SK-N-SH (cell line): ENCODE measurements around the gene SURF4. TPM values are rescaled to one million over a fixed set of nuclear protein-coding genes. Genes with fewer than 3 reads are reported as not detected.

Experiments used
- CTCF ChIA-PET: fragments of 300-600, 350-600 bp; formaldehyde crosslinking; extraction: SDS; loops from one replicate; lab custom pipeline; 2021; lab: Yijun Ruan, JAX
- POLR2A ChIA-PET: fragments of 350-600 bp; sonication (Branson Sonifier 250); formaldehyde crosslinking; extraction: SDS; loops from one replicate; lab custom pipeline; 2020; ENCODE audit warnings: antibody characterized with exemption, inconsistent platforms; lab: Yijun Ruan, JAX
- DNase-seq: peaks from one replicate; pipeline ENCODE4 v3.0.0; 2012
- H2AFZ ChIP-seq: fragments of 200-600 bp; sonication (generic); 2 replicates; pipeline ENCODE4 v1.8.1; 2016; ENCODE audit warnings: antibody characterized with exemption, mild to moderate bottlenecking, low read depth
- H3F3A ChIP-seq: fragments of 200-600 bp; sonication (generic); replicated peaks from 2 replicates; pipeline ENCODE3; 2016; ENCODE audit warnings: antibody characterized with exemption, mild to moderate bottlenecking; ENCODE audit not compliant: insufficient read depth
- H3K27ac ChIP-seq, 2 experiments: fragments of 200-500 bp in 1 of 2; fragments of 200-600 bp in 1 of 2; sonication (Bioruptor generic) in 1 of 2; sonication (generic), shearing (Covaris generic) in 1 of 2; 2 replicates each; pipeline versions ENCODE4 v1.5.1 to v1.6.1; 2014 to 2016; ENCODE audit warnings: low read depth in 2 of 2, inconsistent platforms in 1 of 2, low read length in 1 of 2, mild to moderate bottlenecking in 1 of 2, mixed read lengths in 1 of 2
- H3K27me3 ChIP-seq: fragments of 200-600 bp; sonication (generic), shearing (Covaris generic); 2 replicates; pipeline ENCODE4 v1.6.1; 2016; ENCODE audit warnings: mixed run types; ENCODE audit not compliant: insufficient read depth
- H3K36me3 ChIP-seq, 2 experiments: fragments of 200-500 bp in 1 of 2; fragments of 200-600 bp in 1 of 2; sonication (Bioruptor generic) in 1 of 2; sonication (generic) in 1 of 2; replicated peaks in 1 of 2; 2 replicates each; pipeline versions ENCODE3 to v1.5.1; 2014 to 2016; ENCODE audit warnings: low read length in 1 of 2, mild to moderate bottlenecking in 1 of 2; ENCODE audit not compliant: insufficient read depth in 2 of 2, control insufficient read depth in 1 of 2
- H3K4me1 ChIP-seq, 2 experiments: fragments of 200-500 bp in 1 of 2; fragments of 200-600 bp in 1 of 2; sonication (Bioruptor generic) in 1 of 2; sonication (generic), shearing (Covaris generic) in 1 of 2; 2 replicates each; pipeline versions ENCODE4 v1.5.1 to v1.6.1; 2014 to 2016; ENCODE audit warnings: low read depth in 1 of 2, low read length in 1 of 2, mixed run types in 1 of 2; ENCODE audit not compliant: insufficient read depth in 2 of 2, control insufficient read depth in 1 of 2
- H3K4me2 ChIP-seq: fragments of 200-600 bp; sonication (generic), shearing (Covaris generic); 2 replicates; pipeline ENCODE4 v1.6.1; 2017; ENCODE audit warnings: mixed run types
- H3K4me3 ChIP-seq, 2 experiments: fragments of 200-500 bp in 1 of 2; fragments of 200-600 bp in 1 of 2; sonication (Bioruptor generic) in 1 of 2; sonication (generic), shearing (Covaris generic) in 1 of 2; 2 replicates each; pipeline versions ENCODE4 v1.5.1 to v1.8.1; 2014 to 2016; ENCODE audit warnings: low read depth in 2 of 2, inconsistent platforms in 1 of 2, low read length in 1 of 2, mild to moderate bottlenecking in 1 of 2, mixed read lengths in 1 of 2, moderate library complexity in 1 of 2
- H3K79me2 ChIP-seq: fragments of 200-600 bp; sonication (generic); 2 replicates; pipeline ENCODE4 v1.8.1; 2017; ENCODE audit warnings: mild to moderate bottlenecking; ENCODE audit not compliant: insufficient read depth
- H3K9ac ChIP-seq: fragments of 200-600 bp; sonication (generic); 2 replicates; pipeline ENCODE4 v1.6.1; 2017; ENCODE audit warnings: mixed run types
- H3K9me2 ChIP-seq: fragments of 200-600 bp; sonication (generic); 2 replicates; pipeline ENCODE4 v1.6.1; 2017; ENCODE audit warnings: mixed run types
- H3K9me3 ChIP-seq: fragments of 200-600 bp; sonication (generic); 2 replicates; pipeline ENCODE4 v1.6.1; 2017; ENCODE audit warnings: mixed run types, mild to moderate bottlenecking, moderate library complexity
- H4K20me1 ChIP-seq: fragments of 200-600 bp; sonication (generic); 2 replicates; pipeline ENCODE4 v1.6.1; 2017; ENCODE audit warnings: mild to moderate bottlenecking, mixed run types; ENCODE audit not compliant: insufficient read depth
- CHD2 ChIP-seq: fragments of 150-350 bp; IDR thresholded peaks from 2 replicates; pipeline ENCODE4 v1.6.1; 2018; ENCODE audit warnings: low read length; ENCODE audit not compliant: partially characterized antibody
- ELF1 ChIP-seq: IDR thresholded peaks from 2 replicates; pipeline ENCODE4 v1.4.0; 2012
- FOSL2 ChIP-seq: IDR thresholded peaks from 2 replicates; pipeline ENCODE4 v1.4.0; 2012; ENCODE audit warnings: low read depth, mild to moderate bottlenecking, moderate library complexity, borderline replicate concordance
- FOXM1 ChIP-seq: IDR thresholded peaks from 2 replicates; pipeline ENCODE4 v1.4.0; 2012; ENCODE audit warnings: low read depth, mild to moderate bottlenecking
- GABPA ChIP-seq: IDR thresholded peaks from 2 replicates; pipeline ENCODE4 v1.4.0; 2012; ENCODE audit warnings: low read depth, mild to moderate bottlenecking
- JUND ChIP-seq: IDR thresholded peaks from 2 replicates; pipeline ENCODE4 v1.4.0; 2012
- MEF2A ChIP-seq: IDR thresholded peaks from 2 replicates; pipeline ENCODE4 v1.4.0; 2012; ENCODE audit warnings: low read depth, borderline replicate concordance
- NFIC ChIP-seq: IDR thresholded peaks from 2 replicates; pipeline ENCODE4 v1.4.0; 2012; ENCODE audit warnings: borderline replicate concordance
- NRF1 ChIP-seq: IDR thresholded peaks from 2 replicates; pipeline ENCODE4 v1.6.1; 2012; ENCODE audit warnings: low read depth, mild to moderate bottlenecking, low read length
- POLR2AphosphoS5 ChIP-seq: IDR thresholded peaks from 2 replicates; pipeline ENCODE4 v1.6.1; 2012; ENCODE audit warnings: low read depth, low read length
- RAD21 ChIP-seq: IDR thresholded peaks from 2 replicates; pipeline ENCODE4 v1.6.1; 2012; ENCODE audit warnings: mild to moderate bottlenecking, low read length
- RCOR1 ChIP-seq: fragments of 150-350 bp; IDR thresholded peaks from 2 replicates; pipeline ENCODE4 v1.6.1; 2017; ENCODE audit warnings: antibody characterized with exemption, low read length
- TAF1 ChIP-seq: IDR thresholded peaks from 2 replicates; pipeline ENCODE4 v1.6.1; 2012; ENCODE audit warnings: low read depth, mild to moderate bottlenecking, low read length, moderate library complexity, borderline replicate concordance
- TCF12 ChIP-seq: IDR thresholded peaks from 2 replicates; pipeline ENCODE4 v1.4.0; 2012
- WGBS: methylation state at CpG from one replicate; pipeline ENCODE4 v1.1.6; 2017; ENCODE audit warnings: low lambda C conversion rate; 5-methylcytosine and 5-hydroxymethylcytosine counted together
- polyA plus RNA-seq, 3 experiments: library from polyadenylated mRNA; depleted of rRNA; stranded (reverse); fragments of >200 nt; gene quantifications; 2 replicates each; pipeline ENCODE4 v1.2.3, GENCODE V29; 2012
- TF ChIP-seq, protein P1 (sequence below): fragments of 150-350 bp; IDR thresholded peaks from 2 replicates; pipeline ENCODE4 v1.6.1; 2016; ENCODE audit warnings: mild to moderate bottlenecking, low read depth, low read length
- TF ChIP-seq, protein P2 (sequence below): fragments of 150-350 bp; IDR thresholded peaks from 2 replicates; pipeline ENCODE4 v1.6.1; 2017; ENCODE audit warnings: antibody characterized with exemption, low read length, low read depth, borderline replicate concordance
- TF ChIP-seq, protein P3 (sequence below): fragments of 200-600 bp; sonication (generic); IDR thresholded peaks from 2 replicates; pipeline ENCODE4 v1.6.1; 2017; ENCODE audit warnings: antibody characterized with exemption, mild to moderate bottlenecking, moderate library complexity
- TF ChIP-seq, protein P4 (sequence below): IDR thresholded peaks from 2 replicates; pipeline ENCODE4 v1.4.0; 2012; ENCODE audit warnings: low read depth
- TF ChIP-seq, protein P5 (sequence below): IDR thresholded peaks from 2 replicates; pipeline ENCODE4 v1.4.0; 2012; ENCODE audit warnings: low read depth, borderline replicate concordance
- TF ChIP-seq, protein P6 (sequence below): IDR thresholded peaks from 2 replicates; pipeline ENCODE4 v1.6.1; 2012; ENCODE audit warnings: mild to moderate bottlenecking, low read depth, low read length, moderate library complexity

Gene SURF4
- polyA plus RNA-seq, 1 of the 3 experiments (the other 2 are of a cell fraction) = 165 TPM

DNA sequence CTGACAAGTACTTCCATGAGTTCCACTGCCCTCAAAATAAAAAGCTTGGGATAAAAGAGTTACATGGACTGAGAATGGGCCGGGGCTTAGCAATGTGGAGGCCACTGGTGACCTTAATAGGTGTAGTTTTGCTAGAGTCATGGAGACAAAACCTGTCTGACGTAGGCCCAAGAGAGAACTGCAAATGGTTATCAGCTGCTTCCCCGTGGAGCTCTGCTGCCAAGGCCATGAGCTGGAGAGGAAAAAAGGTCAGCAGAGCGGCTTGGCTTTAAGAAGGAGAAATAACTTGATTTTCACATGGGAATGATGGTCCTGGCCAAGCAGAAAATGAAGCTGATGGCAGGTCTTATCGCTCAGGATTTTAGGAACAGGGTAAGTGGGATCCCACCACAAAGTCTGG lies 36.2 kb downstream of the SURF4 start (continued):
- TF ChIP-seq, protein P1, sequence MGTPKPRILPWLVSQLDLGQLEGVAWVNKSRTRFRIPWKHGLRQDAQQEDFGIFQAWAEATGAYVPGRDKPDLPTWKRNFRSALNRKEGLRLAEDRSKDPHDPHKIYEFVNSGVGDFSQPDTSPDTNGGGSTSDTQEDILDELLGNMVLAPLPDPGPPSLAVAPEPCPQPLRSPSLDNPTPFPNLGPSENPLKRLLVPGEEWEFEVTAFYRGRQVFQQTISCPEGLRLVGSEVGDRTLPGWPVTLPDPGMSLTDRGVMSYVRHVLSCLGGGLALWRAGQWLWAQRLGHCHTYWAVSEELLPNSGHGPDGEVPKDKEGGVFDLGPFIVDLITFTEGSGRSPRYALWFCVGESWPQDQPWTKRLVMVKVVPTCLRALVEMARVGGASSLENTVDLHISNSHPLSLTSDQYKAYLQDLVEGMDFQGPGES = no peak
- no peak for TF ChIP-seq NFIC
- TF ChIP-seq JUND = no peak
- TF ChIP-seq, protein P2, sequence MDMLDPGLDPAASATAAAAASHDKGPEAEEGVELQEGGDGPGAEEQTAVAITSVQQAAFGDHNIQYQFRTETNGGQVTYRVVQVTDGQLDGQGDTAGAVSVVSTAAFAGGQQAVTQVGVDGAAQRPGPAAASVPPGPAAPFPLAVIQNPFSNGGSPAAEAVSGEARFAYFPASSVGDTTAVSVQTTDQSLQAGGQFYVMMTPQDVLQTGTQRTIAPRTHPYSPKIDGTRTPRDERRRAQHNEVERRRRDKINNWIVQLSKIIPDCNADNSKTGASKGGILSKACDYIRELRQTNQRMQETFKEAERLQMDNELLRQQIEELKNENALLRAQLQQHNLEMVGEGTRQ = no peak
- TF ChIP-seq FOXM1 = no peak
- TF ChIP-seq FOSL2 = no peak
- TF ChIP-seq, protein P3, sequence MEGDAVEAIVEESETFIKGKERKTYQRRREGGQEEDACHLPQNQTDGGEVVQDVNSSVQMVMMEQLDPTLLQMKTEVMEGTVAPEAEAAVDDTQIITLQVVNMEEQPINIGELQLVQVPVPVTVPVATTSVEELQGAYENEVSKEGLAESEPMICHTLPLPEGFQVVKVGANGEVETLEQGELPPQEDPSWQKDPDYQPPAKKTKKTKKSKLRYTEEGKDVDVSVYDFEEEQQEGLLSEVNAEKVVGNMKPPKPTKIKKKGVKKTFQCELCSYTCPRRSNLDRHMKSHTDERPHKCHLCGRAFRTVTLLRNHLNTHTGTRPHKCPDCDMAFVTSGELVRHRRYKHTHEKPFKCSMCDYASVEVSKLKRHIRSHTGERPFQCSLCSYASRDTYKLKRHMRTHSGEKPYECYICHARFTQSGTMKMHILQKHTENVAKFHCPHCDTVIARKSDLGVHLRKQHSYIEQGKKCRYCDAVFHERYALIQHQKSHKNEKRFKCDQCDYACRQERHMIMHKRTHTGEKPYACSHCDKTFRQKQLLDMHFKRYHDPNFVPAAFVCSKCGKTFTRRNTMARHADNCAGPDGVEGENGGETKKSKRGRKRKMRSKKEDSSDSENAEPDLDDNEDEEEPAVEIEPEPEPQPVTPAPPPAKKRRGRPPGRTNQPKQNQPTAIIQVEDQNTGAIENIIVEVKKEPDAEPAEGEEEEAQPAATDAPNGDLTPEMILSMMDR = no peak
- no peak for TF ChIP-seq RAD21
- TF ChIP-seq, protein P4, sequence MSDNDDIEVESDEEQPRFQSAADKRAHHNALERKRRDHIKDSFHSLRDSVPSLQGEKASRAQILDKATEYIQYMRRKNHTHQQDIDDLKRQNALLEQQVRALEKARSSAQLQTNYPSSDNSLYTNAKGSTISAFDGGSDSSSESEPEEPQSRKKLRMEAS = no peak

DNA sequence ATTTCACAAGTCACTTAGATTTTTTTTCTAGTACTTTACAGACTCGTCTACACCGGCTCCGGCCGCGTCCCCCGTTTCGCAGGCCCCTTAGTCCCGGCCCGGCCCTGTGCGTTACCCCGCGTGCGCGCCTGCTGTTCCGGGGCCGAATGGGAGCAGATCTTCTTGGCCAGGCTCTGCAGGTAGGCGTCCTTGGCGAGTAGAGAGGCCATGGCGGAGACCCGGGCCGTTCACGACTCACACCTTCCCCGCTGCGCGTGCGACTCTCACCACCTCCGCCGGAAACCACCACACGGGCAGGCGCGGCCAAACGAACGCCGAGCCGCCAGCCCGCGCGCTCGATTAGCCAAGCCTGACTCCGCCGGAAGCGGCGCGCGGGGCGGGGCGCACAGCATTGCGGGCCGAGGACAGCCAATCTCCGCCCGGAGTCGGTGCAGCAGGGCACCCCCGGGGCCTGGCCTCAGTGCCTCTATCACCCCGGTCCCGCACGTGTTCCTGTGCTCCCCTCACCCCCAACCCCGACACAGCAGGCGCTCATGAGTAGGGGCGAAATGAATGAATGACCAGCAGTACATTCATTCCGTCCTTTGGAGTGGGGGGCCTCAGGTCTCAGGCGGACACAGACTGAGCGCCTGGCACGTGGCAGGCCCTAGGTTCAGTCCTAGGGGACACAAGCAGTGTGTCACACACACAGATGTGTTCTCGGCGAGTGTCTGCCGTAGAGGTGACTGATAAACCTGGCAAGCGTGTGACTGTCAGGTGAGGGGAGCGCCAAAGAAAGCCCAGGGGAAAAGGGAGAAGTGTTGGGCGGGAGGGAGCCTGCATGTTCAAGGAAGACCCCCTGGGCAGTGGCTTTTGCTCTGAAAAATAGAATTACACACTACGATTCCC lies 39.7 kb downstream of the SURF4 start, which contains the start of gene SURF6:
Gene SURF6 (minus strand): TSS at position 265 of the 888 bp plus-strand sequence. CDS start 56 bp downstream, at position 209.
- Histone ChIP-seq H3K27me3 (no peaks in the 10 kb centered on the region), H3K27ac (peak within 1 kb of the TSS; percentile 67 to 76), H2AFZ (peak within 1 kb of the TSS; percentile 93), H3K9ac (peak within 1 kb of the TSS; percentile 85), H3K9me2 (no peaks in the 10 kb centered on the region), H3K4me1 (peaks cover 8 to 15% of the 10 kb centered on the region in 2 experiments; a peak in 1 of 4 replicates), H3K79me2 (peaks cover 27% of the 10 kb centered on the region), H3K36me3 (peaks cover 32 to 58% of the 10 kb centered on the region in 2 experiments), H3K4me2 (peak within 1 kb of the TSS; percentile 89), H3F3A (peaks cover 7% of the 10 kb centered on the region), H3K4me3 (peak within 1 kb of the TSS; percentile 70 to 100), H4K20me1 (0 out of 2 replicates have a peak, but pooled peaks cover 8% of the 10 kb centered on the region), H3K9me3 (no peaks in the 10 kb centered on the region)
- ChIA-PET POLR2A (interaction anchor here (0.6 to 3.8 kb wide), 2 partner anchors 12 to 628 kb away, joined by 5 to 16 read pairs; partner anchors contain the start of genes MED22 and RPL7A), CTCF (interaction anchor here (0.9 to 4.8 kb wide), 2 partner anchors 149 to 157 kb away, joined by 3 to 33 read pairs; no protein-coding TSS in a partner anchor)
- 14% methylated on average over 22 of the region's 70 CpGs for WGBS
- DNase-seq = peak; percentile 96
- TF ChIP-seq NRF1 (peak; percentile 52; the same call in 1 of the 2 replicates), RCOR1 (peak; percentile 40; the same call in 1 of the 2 replicates), MEF2A (no peak), GABPA (peak; percentile 92), POLR2AphosphoS5 (peak; percentile 88), TCF12 (no peak; the same call in 1 of the 2 replicates), ELF1 (peak; percentile 71), CHD2 (peak; percentile 91), TAF1 (peak; percentile 83; the same call in 1 of the 2 replicates)
- TF ChIP-seq, protein P5, sequence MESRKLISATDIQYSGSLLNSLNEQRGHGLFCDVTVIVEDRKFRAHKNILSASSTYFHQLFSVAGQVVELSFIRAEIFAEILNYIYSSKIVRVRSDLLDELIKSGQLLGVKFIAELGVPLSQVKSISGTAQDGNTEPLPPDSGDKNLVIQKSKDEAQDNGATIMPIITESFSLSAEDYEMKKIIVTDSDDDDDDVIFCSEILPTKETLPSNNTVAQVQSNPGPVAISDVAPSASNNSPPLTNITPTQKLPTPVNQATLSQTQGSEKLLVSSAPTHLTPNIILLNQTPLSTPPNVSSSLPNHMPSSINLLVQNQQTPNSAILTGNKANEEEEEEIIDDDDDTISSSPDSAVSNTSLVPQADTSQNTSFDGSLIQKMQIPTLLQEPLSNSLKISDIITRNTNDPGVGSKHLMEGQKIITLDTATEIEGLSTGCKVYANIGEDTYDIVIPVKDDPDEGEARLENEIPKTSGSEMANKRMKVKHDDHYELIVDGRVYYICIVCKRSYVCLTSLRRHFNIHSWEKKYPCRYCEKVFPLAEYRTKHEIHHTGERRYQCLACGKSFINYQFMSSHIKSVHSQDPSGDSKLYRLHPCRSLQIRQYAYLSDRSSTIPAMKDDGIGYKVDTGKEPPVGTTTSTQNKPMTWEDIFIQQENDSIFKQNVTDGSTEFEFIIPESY = peak; percentile 80; the same call in 1 of the 2 replicates
- TF ChIP-seq, protein P6, sequence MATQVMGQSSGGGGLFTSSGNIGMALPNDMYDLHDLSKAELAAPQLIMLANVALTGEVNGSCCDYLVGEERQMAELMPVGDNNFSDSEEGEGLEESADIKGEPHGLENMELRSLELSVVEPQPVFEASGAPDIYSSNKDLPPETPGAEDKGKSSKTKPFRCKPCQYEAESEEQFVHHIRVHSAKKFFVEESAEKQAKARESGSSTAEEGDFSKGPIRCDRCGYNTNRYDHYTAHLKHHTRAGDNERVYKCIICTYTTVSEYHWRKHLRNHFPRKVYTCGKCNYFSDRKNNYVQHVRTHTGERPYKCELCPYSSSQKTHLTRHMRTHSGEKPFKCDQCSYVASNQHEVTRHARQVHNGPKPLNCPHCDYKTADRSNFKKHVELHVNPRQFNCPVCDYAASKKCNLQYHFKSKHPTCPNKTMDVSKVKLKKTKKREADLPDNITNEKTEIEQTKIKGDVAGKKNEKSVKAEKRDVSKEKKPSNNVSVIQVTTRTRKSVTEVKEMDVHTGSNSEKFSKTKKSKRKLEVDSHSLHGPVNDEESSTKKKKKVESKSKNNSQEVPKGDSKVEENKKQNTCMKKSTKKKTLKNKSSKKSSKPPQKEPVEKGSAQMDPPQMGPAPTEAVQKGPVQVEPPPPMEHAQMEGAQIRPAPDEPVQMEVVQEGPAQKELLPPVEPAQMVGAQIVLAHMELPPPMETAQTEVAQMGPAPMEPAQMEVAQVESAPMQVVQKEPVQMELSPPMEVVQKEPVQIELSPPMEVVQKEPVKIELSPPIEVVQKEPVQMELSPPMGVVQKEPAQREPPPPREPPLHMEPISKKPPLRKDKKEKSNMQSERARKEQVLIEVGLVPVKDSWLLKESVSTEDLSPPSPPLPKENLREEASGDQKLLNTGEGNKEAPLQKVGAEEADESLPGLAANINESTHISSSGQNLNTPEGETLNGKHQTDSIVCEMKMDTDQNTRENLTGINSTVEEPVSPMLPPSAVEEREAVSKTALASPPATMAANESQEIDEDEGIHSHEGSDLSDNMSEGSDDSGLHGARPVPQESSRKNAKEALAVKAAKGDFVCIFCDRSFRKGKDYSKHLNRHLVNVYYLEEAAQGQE = peak; percentile 72; the same call in 1 of the 2 replicates
- TF ChIP-seq, protein P4 = peak; percentile 96
